ENCODE measurements around the gene ZNF532. TPM values are rescaled to one million over a fixed set of nuclear protein-coding genes. Genes with fewer than 3 reads are reported as not detected.

Gene ZNF532
- total RNA-seq, 4 donors from 2014 or later: 80.2 to 111 (median 109) TPM

DNA sequence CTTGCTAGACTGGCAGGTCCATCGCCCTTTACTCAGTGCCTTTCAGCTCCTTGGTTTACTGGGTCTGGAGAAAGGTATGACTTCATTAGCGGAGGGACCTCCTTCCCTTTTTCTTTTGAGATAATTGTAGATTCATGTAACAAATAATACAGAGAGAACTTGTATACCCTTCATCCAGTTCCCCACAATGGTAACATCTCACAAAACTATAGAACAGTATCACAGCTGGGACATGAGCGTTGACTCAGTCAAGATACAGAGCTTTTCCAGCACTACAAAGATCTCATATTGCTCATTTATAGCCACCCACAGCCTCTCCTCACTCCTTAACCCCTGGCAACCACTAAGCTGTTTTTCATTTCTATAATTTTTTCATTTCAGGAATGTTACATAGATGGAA is 59.8 kb downstream of the ZNF532 start:
- Histone ChIP-seq H3K4me1 (peaks cover 58 to 70% of the 10 kb centered on the region in 2 donors), H3K4me3 (replicated peaks in 1 of 3) (no peak overlapping the region), H3K27ac (peak overlapping the region in 2 of 3 donors; percentile 95 to 98), H3K27me3 (no peaks in the 10 kb centered on the region), H3K9me3 (no peaks in the 10 kb centered on the region), H3K36me3 (peaks cover 0 to under 1% of the 10 kb centered on the region in 2 donors)
- intact Hi-C loops (cut with DNase I): no loop called here
- no peak for DNase-seq
- WGBS, 2 donors: 95 to 96% methylated on average over 3 of the region's 3 CpGs
- TF ChIP-seq POLR2A (IDR thresholded peaks at IDR 0.05): no peak
- TF ChIP-seq, protein P1, sequence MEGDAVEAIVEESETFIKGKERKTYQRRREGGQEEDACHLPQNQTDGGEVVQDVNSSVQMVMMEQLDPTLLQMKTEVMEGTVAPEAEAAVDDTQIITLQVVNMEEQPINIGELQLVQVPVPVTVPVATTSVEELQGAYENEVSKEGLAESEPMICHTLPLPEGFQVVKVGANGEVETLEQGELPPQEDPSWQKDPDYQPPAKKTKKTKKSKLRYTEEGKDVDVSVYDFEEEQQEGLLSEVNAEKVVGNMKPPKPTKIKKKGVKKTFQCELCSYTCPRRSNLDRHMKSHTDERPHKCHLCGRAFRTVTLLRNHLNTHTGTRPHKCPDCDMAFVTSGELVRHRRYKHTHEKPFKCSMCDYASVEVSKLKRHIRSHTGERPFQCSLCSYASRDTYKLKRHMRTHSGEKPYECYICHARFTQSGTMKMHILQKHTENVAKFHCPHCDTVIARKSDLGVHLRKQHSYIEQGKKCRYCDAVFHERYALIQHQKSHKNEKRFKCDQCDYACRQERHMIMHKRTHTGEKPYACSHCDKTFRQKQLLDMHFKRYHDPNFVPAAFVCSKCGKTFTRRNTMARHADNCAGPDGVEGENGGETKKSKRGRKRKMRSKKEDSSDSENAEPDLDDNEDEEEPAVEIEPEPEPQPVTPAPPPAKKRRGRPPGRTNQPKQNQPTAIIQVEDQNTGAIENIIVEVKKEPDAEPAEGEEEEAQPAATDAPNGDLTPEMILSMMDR (IDR thresholded peaks at IDR 0.05): no peak

DNA sequence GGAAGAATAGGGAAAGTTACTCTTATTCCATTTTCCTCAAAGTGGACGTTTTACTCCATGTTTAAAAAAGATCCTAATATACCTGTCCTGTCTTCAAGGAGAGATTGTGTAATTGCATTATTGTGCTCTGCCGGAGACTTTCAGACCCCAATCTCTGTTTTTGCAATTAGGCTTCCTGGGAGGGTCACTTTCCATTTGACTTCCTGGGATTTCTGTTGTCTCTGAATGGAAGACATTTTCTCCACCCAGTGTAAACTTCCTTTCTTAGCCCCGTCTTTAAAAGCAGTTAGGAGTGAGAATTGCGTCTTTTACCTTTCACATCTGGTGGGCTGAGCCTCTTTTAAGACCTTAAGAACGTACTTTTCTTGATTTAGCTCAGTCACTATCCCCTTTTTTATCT is 63.0 kb downstream of the ZNF532 start:
- no peak for DNase-seq
- peak overlapping the region; percentile 26 to 61 (median 34) for H3K27ac ChIP-seq
- H3K36me3 ChIP-seq: no peaks in the 10 kb centered on the region
- no peaks in the 10 kb centered on the region for H3K9me3 ChIP-seq
- WGBS, 2 donors: 84% methylated on average over 5 of the region's 5 CpGs
- H3K4me3 ChIP-seq (replicated peaks in 1 of 3): no peak overlapping the region
- peaks cover 39 to 41% of the 10 kb centered on the region in 2 donors for H3K4me1 ChIP-seq
- intact Hi-C loops (cut with DNase I): no loop called here
- H3K27me3 ChIP-seq: no peaks in the 10 kb centered on the region
- TF ChIP-seq, protein P1 (IDR thresholded peaks at IDR 0.05): no peak
- TF ChIP-seq POLR2A (IDR thresholded peaks at IDR 0.05): no peak

DNA sequence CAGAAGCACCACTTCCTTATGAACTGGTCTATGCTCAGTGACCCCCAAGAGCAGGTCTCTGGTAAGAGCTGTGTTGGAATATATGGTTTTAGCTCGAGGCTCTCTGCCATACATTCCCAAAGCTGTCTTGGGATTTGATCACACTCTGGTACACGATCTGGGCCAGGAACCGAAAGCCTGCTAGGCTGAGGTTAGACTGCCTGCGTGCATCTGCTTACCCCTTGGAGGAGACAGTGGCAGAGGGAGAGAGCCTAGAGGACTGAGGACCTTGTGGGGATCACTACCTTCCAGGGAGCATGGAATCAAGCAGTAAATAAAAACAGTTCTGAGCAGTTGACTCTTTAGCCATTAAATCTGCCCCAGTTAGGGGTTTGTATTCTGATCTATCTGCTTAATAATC is 63.7 kb downstream of the ZNF532 start:
- no peak for DNase-seq
- Histone ChIP-seq H3K27ac (peak overlapping the region in 2 of 3 donors; percentile 34 to 61), H3K27me3 (no peaks in the 10 kb centered on the region), H3K4me3 (replicated peaks in 1 of 3) (no peak overlapping the region), H3K4me1 (peaks cover 32 to 34% of the 10 kb centered on the region in 2 donors), H3K36me3 (no peaks in the 10 kb centered on the region), H3K9me3 (no peaks in the 10 kb centered on the region)
- TF ChIP-seq POLR2A (IDR thresholded peaks at IDR 0.05): no peak
- TF ChIP-seq, protein P1 (IDR thresholded peaks at IDR 0.05): no peak
- WGBS, 2 donors: 58 to 61% methylated on average over 4 of the region's 4 CpGs
- intact Hi-C loops (cut with DNase I): no loop called here

DNA sequence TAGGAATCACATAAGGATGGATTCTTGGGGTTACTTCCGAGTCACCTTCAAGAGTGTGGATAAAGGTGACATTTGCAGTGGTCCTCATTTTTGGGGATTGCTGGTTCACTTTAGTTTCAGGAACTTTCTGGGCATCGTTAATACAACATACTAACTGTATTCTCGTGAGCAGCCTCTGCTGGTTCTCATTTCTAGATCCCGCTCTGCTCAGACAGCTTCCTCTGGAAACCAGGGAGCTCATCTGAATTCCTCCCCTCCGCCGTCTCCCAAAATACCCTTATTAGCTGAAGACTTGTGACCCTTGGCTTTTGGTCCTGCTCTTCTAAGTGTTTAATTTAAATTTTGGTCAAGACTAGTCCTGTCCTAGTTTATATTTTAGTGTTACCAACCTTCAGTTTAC is 64.5 kb downstream of the ZNF532 start:
- Histone ChIP-seq H3K27me3 (no peaks in the 10 kb centered on the region), H3K4me3 (replicated peaks in 1 of 3) (no peak overlapping the region), H3K36me3 (no peaks in the 10 kb centered on the region), H3K9me3 (no peaks in the 10 kb centered on the region), H3K27ac (no peak overlapping the region), H3K4me1 (peaks cover 27 to 28% of the 10 kb centered on the region in 2 donors)
- no peak for TF ChIP-seq POLR2A (IDR thresholded peaks at IDR 0.05)
- TF ChIP-seq, protein P1 (IDR thresholded peaks at IDR 0.05): no peak
- 89 to 92% methylated on average over 6 of the region's 6 CpGs for WGBS, 2 donors
- intact Hi-C loops (cut with DNase I): no loop called here
- no peak for DNase-seq

DNA sequence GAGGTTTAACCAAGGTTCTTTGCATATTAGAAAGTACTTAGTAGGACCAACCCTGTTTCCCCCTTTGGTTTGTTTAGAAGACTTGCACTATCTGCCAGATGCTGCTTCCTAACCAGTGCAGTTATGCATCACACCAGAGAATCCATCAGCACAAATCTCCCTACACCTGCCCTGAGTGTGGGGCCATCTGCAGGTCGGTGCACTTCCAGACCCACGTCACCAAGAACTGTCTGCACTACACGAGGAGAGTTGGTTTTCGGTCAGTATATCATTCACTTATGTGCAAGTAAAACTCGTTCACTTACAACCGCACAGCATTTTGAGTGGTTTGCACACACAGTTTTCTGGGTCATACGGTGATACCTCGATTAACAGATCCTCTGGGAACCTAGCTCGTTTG is 69.7 kb downstream of the ZNF532 start:
- no peaks in the 10 kb centered on the region for H3K27me3 ChIP-seq
- H3K4me1 ChIP-seq: no peaks in the 10 kb centered on the region
- H3K27ac ChIP-seq: no peak overlapping the region
- 80 to 83% methylated on average over 9 of the region's 9 CpGs for WGBS, 2 donors
- no peaks in the 10 kb centered on the region for H3K9me3 ChIP-seq
- no peak for DNase-seq
- TF ChIP-seq, protein P1 (IDR thresholded peaks at IDR 0.05): no peak
- TF ChIP-seq POLR2A (IDR thresholded peaks at IDR 0.05): no peak
- no peak overlapping the region for H3K4me3 ChIP-seq (replicated peaks in 1 of 3)
- H3K36me3 ChIP-seq: peaks cover 0 to 2% of the 10 kb centered on the region in 2 donors
- intact Hi-C loops (cut with DNase I): no loop called here
